ENCODE data around the gene PLXNA2. TPM values are rescaled to one million over a fixed set of nuclear protein-coding genes. Genes with fewer than 3 reads are reported as not detected.

Gene PLXNA2
- total and polyA plus RNA-seq, 2 of the 8 experiments (the other 6 are each of a cell fraction or from before 2014, with no cell fraction given) = 0.33 to 1.5 TPM

- TF ChIP-seq GABPA (IDR thresholded peaks at IDR 0.05; ENCODE audit: borderline replicate concordance, insufficient read depth, low read length) (no peak), SIRT6 (IDR thresholded peaks at IDR 0.05; ENCODE audit: low read length) (no peak), YY1 (IDR thresholded peaks at IDR 0.05; ENCODE audit: low read depth, low read length) (no peak), HDAC6 (IDR thresholded peaks at IDR 0.05; ENCODE audit: low read depth, low read length) (no peak), ATF3 (IDR thresholded peaks at IDR 0.05; ENCODE audit: insufficient read depth, low read depth, low read length) (no peak), POU5F1 (IDR thresholded peaks at IDR 0.05; ENCODE audit: low read depth, low read length) (no peak), TCF12 (IDR thresholded peaks at IDR 0.05; ENCODE audit: low read depth, low read length) (no peak), CHD7 (IDR thresholded peaks at IDR 0.05; ENCODE audit: insufficient replicate concordance, low read length) (no peak), USF2 (IDR thresholded peaks at IDR 0.05; ENCODE audit: low read length) (no peak)
Measured at GRCh38 chr1:208071435-208072031, 172.7 kb downstream of the PLXNA2 start (continued).
